Right cardiac atrium (tissue), 5 donors: ENCODE measurements around the gene ZFP91. TPM values are rescaled to one million over a fixed set of nuclear protein-coding genes. Genes with fewer than 3 reads are reported as not detected.
"Not testable (repeated sequence)": the region's sequence is repeated elsewhere in the genome, so short reads cannot be mapped to it uniquely, and the experiment has no call there.

Experiments used
- ATAC-seq, 2 donors: fragments of 200-7000 bp; cut with Tn5 transposase; one replicate each; pipeline versions ENCODE4 v1.8.0 to v1.9.1; 2020; ENCODE audit warnings: moderate library complexity in 2 of 2, mild to moderate bottlenecking in 1 of 2
- DNase-seq, 3 donors: peaks; one replicate each; pipeline ENCODE4 v3.0.0-alpha.2; 2020
- H3K27ac ChIP-seq: one replicate; pipeline ENCODE4 v1.5.1; 2013; ENCODE audit warnings: mild to moderate bottlenecking, low read length, control low read depth, moderate library complexity
- H3K27me3 ChIP-seq: one replicate; pipeline ENCODE4 v1.6.1; 2013; ENCODE audit not compliant: control insufficient read depth, insufficient read depth
- H3K4me1 ChIP-seq: one replicate; pipeline ENCODE4 v1.6.1; 2013; ENCODE audit warnings: low read length; ENCODE audit not compliant: control insufficient read depth, insufficient read depth
- H3K4me3 ChIP-seq: one replicate; pipeline ENCODE4 v1.5.1; 2013; ENCODE audit warnings: low read length, control low read depth
- H3K9me3 ChIP-seq: one replicate; pipeline ENCODE4 v1.6.1; 2013; ENCODE audit warnings: low read length; ENCODE audit not compliant: control insufficient read depth
- WGBS: extraction: QIAGEN DNeasy Blood & Tissue Kit; methylation state at CpG from one replicate; pipeline ENCODE4 v1.1.7; 2013; 5-methylcytosine and 5-hydroxymethylcytosine counted together
- intact Hi-C, 4 donors: fragments of 100-400 bp; cut with DNase I; formaldehyde crosslinking; loops; one replicate each; pipeline versions ENCODE4 v1.11.0 to v1.14.0; 2022 to 2023
- polyA plus RNA-seq: library from polyadenylated mRNA; stranded (reverse); fragments of 200-250 nt; gene quantifications from one replicate; pipeline ENCODE4 v1.2.3, GENCODE V29; 2013
- total RNA-seq, 4 donors: library from RNA; stranded (reverse); fragmentation: NEBNext Ultra II Directional; extraction: Animal tissue kit (Norgen Biotek cat#: 25700); gene quantifications; one replicate each; pipeline ENCODE4 v1.2.1, GENCODE V29; 2021
- donor health status: healthy with polysubstance abuse.
- donor health status: DM: no; HTN: yes; CAD: no.
- donor health status: DM: no; HTN: no; CAD: no.
- donor health status: DM: no; HTN: yes; CAD: no; lungs with severe emphysema.
- donor health status: DM: yes; HTN: yes; CAD: no.

Gene ZFP91
- total and polyA plus RNA-seq, 5 donors: 16.7 to 60.9 (median 55.4) TPM

- not testable (repeated sequence) for DNase-seq, H3K27me3 ChIP-seq, H3K4me3 ChIP-seq, H3K27ac ChIP-seq, H3K4me1 ChIP-seq, H3K9me3 ChIP-seq, ATAC-seq
- 92% methylated on average over 14 of the region's 14 CpGs for WGBS
- intact Hi-C loops: loop anchor here in 3 of 4 donors (10.0 kb wide), 1 partner anchor 102 kb away; no protein-coding TSS in a partner anchor
Measured at GRCh38 chr11:58572906-58573305, 6.0 kb upstream of the ZFP91 start.

GRCh38 chr11:58573451-58574104, 5.3 kb upstream of the ZFP91 start:
- H3K27ac ChIP-seq: no peak overlapping the region
- 32% methylated on average over 4 of the region's 4 CpGs for WGBS
- peak in 1 of 2 donors; percentile 8 for ATAC-seq
- DNase-seq: peak; percentile 67 to 72 (median 69)
- intact Hi-C loops: loop anchor here in 3 of 4 donors (10.0 kb wide), 1 partner anchor 101 kb away; no protein-coding TSS in a partner anchor
- H3K9me3 ChIP-seq: no peaks in the 10 kb centered on the region
- H3K4me1 ChIP-seq: no peaks in the 10 kb centered on the region
- no peak overlapping the region for H3K4me3 ChIP-seq
- H3K27me3 ChIP-seq: no peaks in the 10 kb centered on the region

GRCh38 chr11:58574881-58575280, 4.0 kb upstream of the ZFP91 start:
- ATAC-seq: no peak
- H3K9me3 ChIP-seq: no peaks in the 10 kb centered on the region
- H3K4me1 ChIP-seq: no peaks in the 10 kb centered on the region
- H3K27me3 ChIP-seq: no peaks in the 10 kb centered on the region
- no peak for DNase-seq
- no peak overlapping the region for H3K27ac ChIP-seq
- intact Hi-C loops: loop anchor here in 3 of 4 donors (10.0 kb wide), 1 partner anchor 100 kb away; no protein-coding TSS in a partner anchor
- no peak overlapping the region for H3K4me3 ChIP-seq

GRCh38 chr11:58575377-58576020, 3.4 kb upstream of the ZFP91 start, which contains the start of gene LPXN:
LPXN (minus strand) TSS chr11:58575856; CDS start chr11:58575772, 84 bp downstream.
- DNase-seq: no peak
- intact Hi-C loops: loop anchor here in 3 of 4 donors (10.0 kb wide), 1 partner anchor 99 kb away; no protein-coding TSS in a partner anchor
- H3K4me3 ChIP-seq: no peak within 1 kb of the TSS
- H3K27ac ChIP-seq: no peak within 1 kb of the TSS
- WGBS: 69% methylated on average over 6 of the region's 6 CpGs
- H3K9me3 ChIP-seq: no peaks in the 10 kb centered on the region
- no peaks in the 10 kb centered on the region for H3K27me3 ChIP-seq
- H3K4me1 ChIP-seq: no peaks in the 10 kb centered on the region
- ATAC-seq: no peak

- no peaks in the 10 kb centered on the region for H3K9me3 ChIP-seq
- WGBS: 36% methylated on average over 4 of the region's 4 CpGs
- peak overlapping the region; percentile 87 for H3K4me3 ChIP-seq
- peaks cover 2% of the 10 kb centered on the region for H3K4me1 ChIP-seq
- ATAC-seq: no peak
- DNase-seq: no peak
- intact Hi-C loops: loop anchor here in 3 of 4 donors (10.0 kb wide), 1 partner anchor 98 kb away; no protein-coding TSS in a partner anchor
- no peaks in the 10 kb centered on the region for H3K27me3 ChIP-seq
- peak overlapping the region; percentile 42 for H3K27ac ChIP-seq
Measured at GRCh38 chr11:58576887-58577471, 1.9 kb upstream of the ZFP91 start.

GRCh38 chr11:58577555-58578135, 1.2 kb upstream of the ZFP91 start:
- ATAC-seq (peak in 1 of 2 donors; percentile 1), DNase-seq (peak; percentile 49 to 77 (median 76))
- WGBS: under 1% methylated on average over 21 of the region's 21 CpGs
- Histone ChIP-seq H3K27ac (peak overlapping the region; percentile 100), H3K9me3 (no peaks in the 10 kb centered on the region), H3K27me3 (no peaks in the 10 kb centered on the region), H3K4me3 (peak overlapping the region; percentile 87), H3K4me1 (peaks cover 2% of the 10 kb centered on the region)
- intact Hi-C loops: loop anchor here in 3 of 4 donors (10.0 kb wide), 1 partner anchor 97 kb away; no protein-coding TSS in a partner anchor

- Histone ChIP-seq H3K4me3 (peak overlapping the region; percentile 87), H3K4me1 (peaks cover 2% of the 10 kb centered on the region), H3K27me3 (no peaks in the 10 kb centered on the region), H3K27ac (peak overlapping the region; percentile 100), H3K9me3 (no peaks in the 10 kb centered on the region)
- under 1% methylated on average over 33 of the region's 33 CpGs for WGBS
- DNase-seq (peak; percentile 96 to 97 (median 97)), ATAC-seq (peak; percentile 87 to 88)
- intact Hi-C loops: loop anchor here in 3 of 4 donors (10.0 kb wide), 1 partner anchor 97 kb away; no protein-coding TSS in a partner anchor
Measured at GRCh38 chr11:58578136-58578634, 678 bp upstream of the ZFP91 start.

- peak; percentile 78 to 79 for ATAC-seq
- Histone ChIP-seq H3K27ac (peak overlapping the region; percentile 98), H3K27me3 (no peaks in the 10 kb centered on the region), H3K4me1 (peaks cover 2% of the 10 kb centered on the region), H3K4me3 (peak overlapping the region; percentile 87), H3K9me3 (no peaks in the 10 kb centered on the region)
- peak; percentile 94 to 97 (median 96) for DNase-seq
- intact Hi-C loops: loop anchor here in 3 of 4 donors (10.0 kb wide), 1 partner anchor 95 kb away; no protein-coding TSS in a partner anchor
- WGBS: under 1% methylated on average over 78 of the region's 78 CpGs
Measured at GRCh38 chr11:58579192-58580129, 598 bp downstream of the ZFP91 start.

- 7% methylated on average over 2 of the region's 2 CpGs for WGBS
- Histone ChIP-seq H3K27me3 (no peaks in the 10 kb centered on the region), H3K9me3 (no peaks in the 10 kb centered on the region), H3K4me1 (peaks cover 2% of the 10 kb centered on the region), H3K27ac (no peak overlapping the region), H3K4me3 (peak overlapping the region; percentile 87)
- no peak for ATAC-seq
- no peak for DNase-seq
- intact Hi-C loops: no loop called here
Measured at GRCh38 chr11:58580311-58580710, 1.4 kb downstream of the ZFP91 start.

GRCh38 chr11:58582437-58582836, 3.6 kb downstream of the ZFP91 start:
- no peak for ATAC-seq
- Histone ChIP-seq H3K9me3 (no peaks in the 10 kb centered on the region), H3K27ac (no peak overlapping the region), H3K4me1 (peaks cover 2% of the 10 kb centered on the region), H3K27me3 (no peaks in the 10 kb centered on the region), H3K4me3 (no peak overlapping the region)
- no peak for DNase-seq
- intact Hi-C loops: no loop called here
- WGBS: 91% methylated on average over 1 of the region's 1 CpG
